ENCODE measurements around the gene ABCB8. TPM values are rescaled to one million over a fixed set of nuclear protein-coding genes. Genes with fewer than 3 reads are reported as not detected.
A peak's percentile ranks its signal among the peaks of the same experiment; 100 is the strongest.

Gene ABCB8
- total and polyA plus RNA-seq, 9 donors: 12.8 to 26.5 (median 18.4) TPM

DNA sequence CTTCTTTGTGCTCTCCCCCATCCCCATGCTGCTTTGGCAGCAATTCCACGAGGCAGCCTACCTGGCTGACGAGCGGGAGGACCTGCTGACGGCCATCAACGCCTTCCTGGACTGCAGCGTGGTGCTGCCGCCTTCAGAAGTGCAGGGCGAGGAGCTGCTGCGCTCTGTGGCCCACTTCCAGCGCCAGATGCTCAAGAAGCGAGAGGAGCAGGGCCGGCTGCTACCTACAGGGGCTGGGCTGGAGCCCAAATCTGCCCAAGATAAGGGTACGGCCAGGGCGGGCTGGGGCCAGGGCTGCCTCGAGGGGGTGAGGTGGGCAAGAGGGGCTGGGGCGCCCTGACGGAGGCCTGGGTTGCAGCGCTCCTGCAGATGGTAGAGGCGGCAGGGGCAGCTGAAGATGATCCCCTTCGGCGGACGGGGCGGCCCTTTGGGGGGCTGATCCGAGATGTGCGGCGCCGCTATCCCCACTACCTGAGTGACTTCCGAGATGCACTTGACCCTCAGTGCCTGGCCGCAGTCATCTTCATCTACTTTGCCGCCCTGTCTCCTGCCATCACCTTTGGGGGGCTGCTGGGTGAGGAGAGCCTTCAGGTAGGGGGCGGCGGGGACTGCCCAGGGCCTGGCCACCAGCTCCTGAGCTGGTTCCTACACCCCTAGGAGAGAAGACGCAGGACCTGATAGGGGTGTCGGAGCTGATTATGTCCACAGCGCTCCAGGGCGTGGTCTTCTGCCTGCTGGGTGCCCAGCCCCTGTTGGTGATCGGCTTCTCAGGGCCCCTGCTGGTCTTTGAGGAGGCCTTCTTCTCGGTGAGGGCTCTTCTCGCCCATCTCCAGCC lies 43.0 kb downstream of the ABCB8 start:
- DNase-seq: no peak
- Histone ChIP-seq H3K4me1 (ENCODE audit: control insufficient read depth, insufficient read depth, low read length) (no peaks in the 10 kb centered on the region), H3K27ac (ENCODE audit: low read length) (no peak overlapping the region), H3K9me3 (replicated peaks; ENCODE audit: control insufficient read depth, low read depth, low read length) (no peaks in the 10 kb centered on the region), H3K36me3 (ENCODE audit: control insufficient read depth, insufficient read depth, low read length) (peaks cover 85% of the 10 kb centered on the region), H3K4me3 (ENCODE audit: low read length) (no peak overlapping the region), H3K27me3 (ENCODE audit: control insufficient read depth, insufficient read depth, low read length) (no peaks in the 10 kb centered on the region)
- WGBS (ENCODE audit: insufficient coverage): 94% methylated on average over 26 of the region's 39 CpGs

GRCh38 chr7:151073990-151074389 lies 45.7 kb downstream of the ABCB8 start:
- Histone ChIP-seq H3K4me1 (ENCODE audit: control insufficient read depth, insufficient read depth, low read length) (peaks cover 10% of the 10 kb centered on the region), H3K27ac (ENCODE audit: low read length) (no peak overlapping the region), H3K27me3 (ENCODE audit: control insufficient read depth, insufficient read depth, low read length) (no peaks in the 10 kb centered on the region), H3K9me3 (replicated peaks; ENCODE audit: control insufficient read depth, low read depth, low read length) (no peaks in the 10 kb centered on the region), H3K4me3 (ENCODE audit: low read length) (no peak overlapping the region), H3K36me3 (ENCODE audit: control insufficient read depth, insufficient read depth, low read length) (peaks cover 73% of the 10 kb centered on the region)
- 87% methylated on average over 13 of the region's 17 CpGs for WGBS (ENCODE audit: insufficient coverage)
- DNase-seq: no peak

DNA sequence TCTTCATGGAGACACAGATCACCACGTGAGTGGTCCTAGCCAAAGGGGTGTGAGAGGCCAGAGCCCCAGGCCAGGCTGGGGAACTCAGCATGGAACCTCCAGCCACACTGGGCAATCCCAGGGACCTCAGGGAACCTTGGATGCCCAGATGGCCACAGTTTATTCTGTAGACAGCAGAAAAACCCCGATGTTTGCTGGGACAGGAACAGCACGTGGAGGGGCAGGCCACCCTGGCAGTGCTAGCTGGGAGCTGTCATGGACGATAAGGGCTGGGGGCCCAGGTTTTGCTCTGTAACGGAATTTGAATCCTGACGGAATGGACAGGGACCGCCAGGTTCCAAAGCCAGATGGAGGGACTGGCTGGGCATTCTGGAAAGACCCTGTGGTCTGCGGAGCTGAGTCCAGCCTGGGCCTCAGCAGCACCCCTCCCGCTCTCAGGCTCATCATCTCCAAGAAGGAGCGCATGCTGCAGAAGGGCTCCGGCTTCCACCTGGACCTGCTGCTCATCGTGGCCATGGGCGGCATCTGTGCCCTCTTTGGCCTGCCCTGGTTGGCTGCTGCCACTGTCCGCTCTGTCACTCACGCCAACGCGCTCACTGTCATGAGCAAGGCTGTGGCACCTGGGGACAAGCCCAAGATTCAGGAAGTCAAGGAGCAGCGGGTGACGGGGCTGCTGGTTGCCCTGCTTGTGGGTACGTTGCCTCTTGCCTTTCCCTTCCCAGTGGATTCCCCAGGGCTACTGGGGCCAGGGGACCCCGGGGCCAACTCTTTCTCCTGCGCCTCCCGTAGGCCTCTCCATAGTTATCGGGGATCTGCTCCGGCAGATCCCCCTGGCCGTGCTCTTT lies 46.8 kb downstream of the ABCB8 start:
- H3K36me3 ChIP-seq (ENCODE audit: control insufficient read depth, insufficient read depth, low read length): peaks cover 62% of the 10 kb centered on the region
- H3K9me3 ChIP-seq (replicated peaks; ENCODE audit: control insufficient read depth, low read depth, low read length): no peaks in the 10 kb centered on the region
- no peaks in the 10 kb centered on the region for H3K27me3 ChIP-seq (ENCODE audit: control insufficient read depth, insufficient read depth, low read length)
- peaks cover 21% of the 10 kb centered on the region for H3K4me1 ChIP-seq (ENCODE audit: control insufficient read depth, insufficient read depth, low read length)
- no peak overlapping the region for H3K27ac ChIP-seq (ENCODE audit: low read length)
- 84% methylated on average over 25 of the region's 26 CpGs for WGBS (ENCODE audit: insufficient coverage)
- DNase-seq: no peak
- no peak overlapping the region for H3K4me3 ChIP-seq (ENCODE audit: low read length)

GRCh38 chr7:151075662-151075971 lies 47.4 kb downstream of the ABCB8 start:
- Histone ChIP-seq H3K4me1 (ENCODE audit: control insufficient read depth, insufficient read depth, low read length) (peaks cover 21% of the 10 kb centered on the region), H3K27me3 (ENCODE audit: control insufficient read depth, insufficient read depth, low read length) (no peaks in the 10 kb centered on the region), H3K27ac (ENCODE audit: low read length) (no peak overlapping the region), H3K4me3 (ENCODE audit: low read length) (no peak overlapping the region), H3K9me3 (replicated peaks; ENCODE audit: control insufficient read depth, low read depth, low read length) (no peaks in the 10 kb centered on the region), H3K36me3 (ENCODE audit: control insufficient read depth, insufficient read depth, low read length) (peaks cover 57% of the 10 kb centered on the region)
- WGBS (ENCODE audit: insufficient coverage): 83% methylated on average over 7 of the region's 7 CpGs
- no peak for DNase-seq

DNA sequence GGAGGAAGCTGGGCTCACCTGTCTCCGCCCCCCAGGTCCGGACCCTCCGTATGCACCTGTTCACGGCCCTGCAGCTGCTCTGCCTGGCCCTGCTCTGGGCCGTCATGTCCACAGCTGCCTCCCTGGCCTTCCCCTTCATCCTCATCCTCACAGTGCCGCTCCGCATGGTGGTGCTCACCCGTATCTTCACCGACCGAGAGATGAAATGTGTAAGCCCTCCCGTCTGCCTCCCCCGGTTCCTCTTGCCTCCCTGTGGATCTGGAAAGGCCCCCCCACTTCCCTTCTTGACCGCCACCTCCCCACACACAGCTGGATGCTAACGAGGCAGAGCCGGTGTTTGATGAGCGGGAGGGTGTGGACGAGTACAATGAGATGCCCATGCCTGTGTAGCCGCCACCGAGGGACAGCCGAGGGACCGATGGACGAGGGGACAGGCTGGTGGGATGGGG lies 47.8 kb downstream of the ABCB8 start:
- H3K36me3 ChIP-seq (ENCODE audit: control insufficient read depth, insufficient read depth, low read length): peaks cover 53% of the 10 kb centered on the region
- WGBS (ENCODE audit: insufficient coverage): 74% methylated on average over 5 of the region's 22 CpGs
- H3K9me3 ChIP-seq (replicated peaks; ENCODE audit: control insufficient read depth, low read depth, low read length): no peaks in the 10 kb centered on the region
- no peaks in the 10 kb centered on the region for H3K27me3 ChIP-seq (ENCODE audit: control insufficient read depth, insufficient read depth, low read length)
- no peak for DNase-seq
- H3K4me3 ChIP-seq (ENCODE audit: low read length): no peak overlapping the region
- no peak overlapping the region for H3K27ac ChIP-seq (ENCODE audit: low read length)
- peaks cover 23% of the 10 kb centered on the region for H3K4me1 ChIP-seq (ENCODE audit: control insufficient read depth, insufficient read depth, low read length)

- Histone ChIP-seq H3K27ac (ENCODE audit: low read length) (no peak overlapping the region), H3K4me1 (ENCODE audit: control insufficient read depth, insufficient read depth, low read length) (peaks cover 33% of the 10 kb centered on the region), H3K9me3 (replicated peaks; ENCODE audit: control insufficient read depth, low read depth, low read length) (no peaks in the 10 kb centered on the region), H3K36me3 (ENCODE audit: control insufficient read depth, insufficient read depth, low read length) (peaks cover 42% of the 10 kb centered on the region), H3K4me3 (ENCODE audit: low read length) (no peak overlapping the region), H3K27me3 (ENCODE audit: control insufficient read depth, insufficient read depth, low read length) (no peaks in the 10 kb centered on the region)
- DNase-seq: no peak
- WGBS (ENCODE audit: insufficient coverage): 63% methylated on average over 22 of the region's 33 CpGs
Measured at GRCh38 chr7:151076863-151077704, 48.8 kb downstream of the ABCB8 start.

- peaks cover 38% of the 10 kb centered on the region for H3K36me3 ChIP-seq (ENCODE audit: control insufficient read depth, insufficient read depth, low read length)
Measured at GRCh38 chr7:151077705-151078232, 49.5 kb downstream of the ABCB8 start.

DNA sequence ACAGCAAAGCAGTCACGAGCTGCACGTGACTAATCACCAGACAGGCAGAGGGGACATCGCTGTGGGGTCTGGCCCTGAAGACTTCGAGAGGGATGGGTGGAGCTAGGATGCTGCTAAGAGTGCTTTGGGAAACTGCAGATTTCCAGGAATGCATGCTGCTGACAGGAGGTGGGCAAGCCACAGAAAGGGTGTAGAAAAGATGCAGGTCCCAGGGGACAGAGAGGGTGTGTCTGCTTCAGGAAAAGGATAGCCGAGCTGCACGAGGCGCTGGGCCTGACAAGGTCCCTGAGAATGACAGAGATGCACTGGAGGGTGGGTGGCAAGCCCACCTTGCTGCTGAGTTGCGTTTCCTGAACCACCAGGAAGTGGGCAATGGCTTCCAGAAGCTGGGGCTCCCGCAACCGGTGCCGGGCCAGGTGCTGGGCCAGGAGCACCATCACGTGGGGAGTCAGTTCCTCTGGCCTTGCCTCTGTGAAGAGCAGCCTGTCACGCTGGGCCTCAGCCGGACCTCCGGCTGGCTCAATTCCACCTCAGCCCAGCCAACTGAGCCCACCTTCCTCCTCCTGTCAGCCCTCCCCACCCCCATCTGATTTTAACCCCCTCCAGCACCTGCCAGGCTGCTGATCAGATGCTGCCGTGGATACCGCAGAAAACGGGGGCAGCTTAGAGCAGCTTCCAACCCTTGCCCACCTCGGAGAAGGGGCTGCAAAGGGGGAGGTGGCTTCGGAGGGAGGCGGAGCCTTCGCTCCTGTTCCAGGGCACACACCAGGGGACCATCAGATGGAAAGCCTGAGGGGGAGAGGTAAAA lies 50.2 kb downstream of the ABCB8 start:
- WGBS (ENCODE audit: insufficient coverage): 17% methylated on average over 11 of the region's 22 CpGs
- H3K27ac ChIP-seq (ENCODE audit: low read length): no peak overlapping the region
- H3K9me3 ChIP-seq (replicated peaks; ENCODE audit: control insufficient read depth, low read depth, low read length): no peaks in the 10 kb centered on the region
- no peaks in the 10 kb centered on the region for H3K27me3 ChIP-seq (ENCODE audit: control insufficient read depth, insufficient read depth, low read length)
- H3K4me1 ChIP-seq (ENCODE audit: control insufficient read depth, insufficient read depth, low read length): peaks cover 42% of the 10 kb centered on the region
- DNase-seq: peak; percentile 54
- no peak overlapping the region for H3K4me3 ChIP-seq (ENCODE audit: low read length)
- peaks cover 36% of the 10 kb centered on the region for H3K36me3 ChIP-seq (ENCODE audit: control insufficient read depth, insufficient read depth, low read length)

More at GRCh38 chr7:151077705-151078232, 49.5 kb downstream of the ABCB8 start:
- no peak for DNase-seq
- peaks cover 40% of the 10 kb centered on the region for H3K4me1 ChIP-seq (ENCODE audit: control insufficient read depth, insufficient read depth, low read length)
- no peaks in the 10 kb centered on the region for H3K9me3 ChIP-seq (replicated peaks; ENCODE audit: control insufficient read depth, low read depth, low read length)
- whole genome bisulfite sequencing (ENCODE audit: insufficient coverage): 62% methylated on average over 8 of the region's 10 CpGs
- H3K27me3 ChIP-seq (ENCODE audit: control insufficient read depth, insufficient read depth, low read length): no peaks in the 10 kb centered on the region
- no peak overlapping the region for H3K4me3 ChIP-seq (ENCODE audit: low read length)
- no peak overlapping the region for H3K27ac ChIP-seq (ENCODE audit: low read length)

DNA sequence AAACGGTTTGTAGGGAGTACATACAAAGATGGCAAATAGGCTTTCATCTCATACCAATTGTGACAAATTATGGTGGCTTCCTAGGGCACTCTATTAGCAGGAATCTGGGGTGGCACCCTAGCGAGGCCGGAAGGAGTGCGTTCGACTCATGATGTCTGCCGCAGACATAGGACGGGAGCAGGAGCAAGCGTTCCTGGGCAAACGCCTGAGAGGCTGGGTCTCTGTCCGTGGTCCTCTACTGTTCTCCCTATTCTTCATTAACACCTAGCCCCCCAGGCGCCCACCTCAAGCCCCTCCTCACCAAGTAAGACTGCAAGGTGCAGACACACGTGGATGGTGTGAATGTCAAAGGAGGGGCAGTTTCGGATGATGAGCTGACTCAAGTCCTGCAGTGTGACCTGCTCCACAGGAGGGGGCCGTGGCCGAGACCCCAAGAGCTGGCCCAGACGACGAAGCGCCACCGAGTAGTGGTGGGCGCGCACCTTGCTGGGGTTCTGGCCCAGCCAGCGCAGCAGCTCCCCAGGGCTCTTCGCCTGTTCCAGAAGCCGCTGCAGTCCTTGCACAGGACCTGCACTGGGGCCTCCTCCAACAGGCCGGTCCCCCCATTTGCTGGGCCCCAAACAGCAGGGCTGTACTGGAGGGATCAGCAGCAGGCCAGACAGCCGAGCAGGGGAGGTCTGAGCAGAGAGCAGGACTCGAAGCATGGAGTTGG lies 51.1 kb downstream of the ABCB8 start:
- Histone ChIP-seq H3K36me3 (ENCODE audit: control insufficient read depth, insufficient read depth, low read length) (peaks cover 27% of the 10 kb centered on the region), H3K4me3 (ENCODE audit: low read length) (peak overlapping the region; percentile 95), H3K9me3 (replicated peaks; ENCODE audit: control insufficient read depth, low read depth, low read length) (no peaks in the 10 kb centered on the region), H3K4me1 (ENCODE audit: control insufficient read depth, insufficient read depth, low read length) (peaks cover 49% of the 10 kb centered on the region), H3K27me3 (ENCODE audit: control insufficient read depth, insufficient read depth, low read length) (no peaks in the 10 kb centered on the region), H3K27ac (ENCODE audit: low read length) (no peak overlapping the region)
- no peak for DNase-seq
- 64% methylated on average over 22 of the region's 27 CpGs for WGBS (ENCODE audit: insufficient coverage)
